ENCODE data around the gene MIPOL1. TPM values are rescaled to one million over a fixed set of nuclear protein-coding genes. Genes with fewer than 3 reads are reported as not detected.

The MIPOL1 gene
- total and polyA plus RNA-seq, 2 experiments from 2014 or later = 16.6 to 24.8 TPM

DNA sequence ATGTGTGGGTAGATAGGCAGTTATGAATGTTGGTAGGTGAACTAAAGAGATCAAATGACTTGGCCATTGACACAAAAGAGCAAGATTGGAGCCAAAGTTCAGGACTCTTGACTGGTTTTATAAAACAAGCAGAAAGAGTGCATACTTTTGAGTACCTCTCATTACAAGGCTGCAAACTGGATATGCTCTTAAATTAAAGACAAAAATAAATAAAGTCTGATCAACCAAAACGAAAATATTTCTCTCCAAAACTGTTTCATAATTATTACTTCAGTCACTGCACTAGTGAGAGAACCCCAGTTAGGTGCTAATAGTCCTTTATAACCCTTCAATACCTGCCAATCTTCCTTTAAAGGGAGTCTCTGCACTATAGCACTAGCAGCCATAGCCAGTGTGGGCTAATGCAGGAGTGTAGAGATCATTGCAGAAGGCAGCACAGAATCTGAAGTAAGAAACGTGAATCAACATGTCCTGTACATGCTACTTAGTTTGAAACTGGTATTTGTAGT is 250.2 kb downstream of the MIPOL1 start:
- Mint-ChIP-seq H3K36me3 (ENCODE audit: low read depth) (no peaks in the 10 kb centered on the region), H3K27me3 (ENCODE audit: insufficient read depth, low read depth, poor library complexity) (no peaks in the 10 kb centered on the region)

More for the DNA sequence above, 250.2 kb downstream of the MIPOL1 start:
- Histone ChIP-seq H3K4me2 (no peak overlapping the region), H3K9me2 (ENCODE audit: insufficient read depth) (no peaks in the 10 kb centered on the region), H3K4me1 (ENCODE audit: insufficient read depth) (no peaks in the 10 kb centered on the region), H3K27me3 (ENCODE audit: insufficient read depth) (no peaks in the 10 kb centered on the region), H3F3A (replicated peaks; ENCODE audit: low read depth) (no peaks in the 10 kb centered on the region), H3K36me3 (ENCODE audit: insufficient read depth) (no peaks in the 10 kb centered on the region), H3K79me2 (replicated peaks; ENCODE audit: insufficient read depth) (no peaks in the 10 kb centered on the region), H3K4me3 (no peak overlapping the region), H4K20me1 (replicated peaks; ENCODE audit: insufficient read depth) (no peaks in the 10 kb centered on the region), H2AFZ (no peak overlapping the region), H3K27ac (ENCODE audit: low read depth) (no peak overlapping the region)
- DNase-seq (ENCODE audit: low spot score) = no peak
- H3K9me3 Mint-ChIP-seq = no peaks in the 10 kb centered on the region; the same call in 2 of the 3 replicates
- H3K27ac Mint-ChIP-seq = no peak overlapping the region
- peaks cover 2% of the 10 kb centered on the region; the same call in 2 of the 3 replicates for H3K4me1 Mint-ChIP-seq
- ATAC-seq = no peak
- H3K4me3 Mint-ChIP-seq = no peak overlapping the region
- TF ChIP-seq ZNF331 (CRISPR knock-in tag; IDR thresholded peaks at IDR 0.05; ENCODE audit: low read depth) (no peak), ZNF114 (CRISPR knock-in tag; IDR thresholded peaks at IDR 0.05) (no peak), STAT1 (IDR thresholded peaks at IDR 0.05; ENCODE audit: unreplicated experiment) (no peak), CREB1 (CRISPR knock-in tag; IDR thresholded peaks at IDR 0.05; ENCODE audit: low read depth) (no peak), POLR2AphosphoS5 (IDR thresholded peaks at IDR 0.05; ENCODE audit: low read depth) (no peak), EZH2phosphoT487 (IDR thresholded peaks at IDR 0.05; ENCODE audit: unreplicated experiment) (no peak), NANOG (IDR thresholded peaks at IDR 0.05; ENCODE audit: borderline replicate concordance) (no peak), JUNB (IDR thresholded peaks at IDR 0.05; ENCODE audit: unreplicated experiment) (no peak), EZH2 (IDR thresholded peaks at IDR 0.05; ENCODE audit: low read depth, unreplicated experiment) (no peak)
- TF ChIP-seq, protein P1, sequence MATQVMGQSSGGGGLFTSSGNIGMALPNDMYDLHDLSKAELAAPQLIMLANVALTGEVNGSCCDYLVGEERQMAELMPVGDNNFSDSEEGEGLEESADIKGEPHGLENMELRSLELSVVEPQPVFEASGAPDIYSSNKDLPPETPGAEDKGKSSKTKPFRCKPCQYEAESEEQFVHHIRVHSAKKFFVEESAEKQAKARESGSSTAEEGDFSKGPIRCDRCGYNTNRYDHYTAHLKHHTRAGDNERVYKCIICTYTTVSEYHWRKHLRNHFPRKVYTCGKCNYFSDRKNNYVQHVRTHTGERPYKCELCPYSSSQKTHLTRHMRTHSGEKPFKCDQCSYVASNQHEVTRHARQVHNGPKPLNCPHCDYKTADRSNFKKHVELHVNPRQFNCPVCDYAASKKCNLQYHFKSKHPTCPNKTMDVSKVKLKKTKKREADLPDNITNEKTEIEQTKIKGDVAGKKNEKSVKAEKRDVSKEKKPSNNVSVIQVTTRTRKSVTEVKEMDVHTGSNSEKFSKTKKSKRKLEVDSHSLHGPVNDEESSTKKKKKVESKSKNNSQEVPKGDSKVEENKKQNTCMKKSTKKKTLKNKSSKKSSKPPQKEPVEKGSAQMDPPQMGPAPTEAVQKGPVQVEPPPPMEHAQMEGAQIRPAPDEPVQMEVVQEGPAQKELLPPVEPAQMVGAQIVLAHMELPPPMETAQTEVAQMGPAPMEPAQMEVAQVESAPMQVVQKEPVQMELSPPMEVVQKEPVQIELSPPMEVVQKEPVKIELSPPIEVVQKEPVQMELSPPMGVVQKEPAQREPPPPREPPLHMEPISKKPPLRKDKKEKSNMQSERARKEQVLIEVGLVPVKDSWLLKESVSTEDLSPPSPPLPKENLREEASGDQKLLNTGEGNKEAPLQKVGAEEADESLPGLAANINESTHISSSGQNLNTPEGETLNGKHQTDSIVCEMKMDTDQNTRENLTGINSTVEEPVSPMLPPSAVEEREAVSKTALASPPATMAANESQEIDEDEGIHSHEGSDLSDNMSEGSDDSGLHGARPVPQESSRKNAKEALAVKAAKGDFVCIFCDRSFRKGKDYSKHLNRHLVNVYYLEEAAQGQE (IDR thresholded peaks at IDR 0.05; ENCODE audit: unreplicated experiment) = no peak
- TF ChIP-seq, protein P2, sequence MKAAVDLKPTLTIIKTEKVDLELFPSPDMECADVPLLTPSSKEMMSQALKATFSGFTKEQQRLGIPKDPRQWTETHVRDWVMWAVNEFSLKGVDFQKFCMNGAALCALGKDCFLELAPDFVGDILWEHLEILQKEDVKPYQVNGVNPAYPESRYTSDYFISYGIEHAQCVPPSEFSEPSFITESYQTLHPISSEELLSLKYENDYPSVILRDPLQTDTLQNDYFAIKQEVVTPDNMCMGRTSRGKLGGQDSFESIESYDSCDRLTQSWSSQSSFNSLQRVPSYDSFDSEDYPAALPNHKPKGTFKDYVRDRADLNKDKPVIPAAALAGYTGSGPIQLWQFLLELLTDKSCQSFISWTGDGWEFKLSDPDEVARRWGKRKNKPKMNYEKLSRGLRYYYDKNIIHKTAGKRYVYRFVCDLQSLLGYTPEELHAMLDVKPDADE (IDR thresholded peaks at IDR 0.05) = no peak
- TF ChIP-seq, protein P3, sequence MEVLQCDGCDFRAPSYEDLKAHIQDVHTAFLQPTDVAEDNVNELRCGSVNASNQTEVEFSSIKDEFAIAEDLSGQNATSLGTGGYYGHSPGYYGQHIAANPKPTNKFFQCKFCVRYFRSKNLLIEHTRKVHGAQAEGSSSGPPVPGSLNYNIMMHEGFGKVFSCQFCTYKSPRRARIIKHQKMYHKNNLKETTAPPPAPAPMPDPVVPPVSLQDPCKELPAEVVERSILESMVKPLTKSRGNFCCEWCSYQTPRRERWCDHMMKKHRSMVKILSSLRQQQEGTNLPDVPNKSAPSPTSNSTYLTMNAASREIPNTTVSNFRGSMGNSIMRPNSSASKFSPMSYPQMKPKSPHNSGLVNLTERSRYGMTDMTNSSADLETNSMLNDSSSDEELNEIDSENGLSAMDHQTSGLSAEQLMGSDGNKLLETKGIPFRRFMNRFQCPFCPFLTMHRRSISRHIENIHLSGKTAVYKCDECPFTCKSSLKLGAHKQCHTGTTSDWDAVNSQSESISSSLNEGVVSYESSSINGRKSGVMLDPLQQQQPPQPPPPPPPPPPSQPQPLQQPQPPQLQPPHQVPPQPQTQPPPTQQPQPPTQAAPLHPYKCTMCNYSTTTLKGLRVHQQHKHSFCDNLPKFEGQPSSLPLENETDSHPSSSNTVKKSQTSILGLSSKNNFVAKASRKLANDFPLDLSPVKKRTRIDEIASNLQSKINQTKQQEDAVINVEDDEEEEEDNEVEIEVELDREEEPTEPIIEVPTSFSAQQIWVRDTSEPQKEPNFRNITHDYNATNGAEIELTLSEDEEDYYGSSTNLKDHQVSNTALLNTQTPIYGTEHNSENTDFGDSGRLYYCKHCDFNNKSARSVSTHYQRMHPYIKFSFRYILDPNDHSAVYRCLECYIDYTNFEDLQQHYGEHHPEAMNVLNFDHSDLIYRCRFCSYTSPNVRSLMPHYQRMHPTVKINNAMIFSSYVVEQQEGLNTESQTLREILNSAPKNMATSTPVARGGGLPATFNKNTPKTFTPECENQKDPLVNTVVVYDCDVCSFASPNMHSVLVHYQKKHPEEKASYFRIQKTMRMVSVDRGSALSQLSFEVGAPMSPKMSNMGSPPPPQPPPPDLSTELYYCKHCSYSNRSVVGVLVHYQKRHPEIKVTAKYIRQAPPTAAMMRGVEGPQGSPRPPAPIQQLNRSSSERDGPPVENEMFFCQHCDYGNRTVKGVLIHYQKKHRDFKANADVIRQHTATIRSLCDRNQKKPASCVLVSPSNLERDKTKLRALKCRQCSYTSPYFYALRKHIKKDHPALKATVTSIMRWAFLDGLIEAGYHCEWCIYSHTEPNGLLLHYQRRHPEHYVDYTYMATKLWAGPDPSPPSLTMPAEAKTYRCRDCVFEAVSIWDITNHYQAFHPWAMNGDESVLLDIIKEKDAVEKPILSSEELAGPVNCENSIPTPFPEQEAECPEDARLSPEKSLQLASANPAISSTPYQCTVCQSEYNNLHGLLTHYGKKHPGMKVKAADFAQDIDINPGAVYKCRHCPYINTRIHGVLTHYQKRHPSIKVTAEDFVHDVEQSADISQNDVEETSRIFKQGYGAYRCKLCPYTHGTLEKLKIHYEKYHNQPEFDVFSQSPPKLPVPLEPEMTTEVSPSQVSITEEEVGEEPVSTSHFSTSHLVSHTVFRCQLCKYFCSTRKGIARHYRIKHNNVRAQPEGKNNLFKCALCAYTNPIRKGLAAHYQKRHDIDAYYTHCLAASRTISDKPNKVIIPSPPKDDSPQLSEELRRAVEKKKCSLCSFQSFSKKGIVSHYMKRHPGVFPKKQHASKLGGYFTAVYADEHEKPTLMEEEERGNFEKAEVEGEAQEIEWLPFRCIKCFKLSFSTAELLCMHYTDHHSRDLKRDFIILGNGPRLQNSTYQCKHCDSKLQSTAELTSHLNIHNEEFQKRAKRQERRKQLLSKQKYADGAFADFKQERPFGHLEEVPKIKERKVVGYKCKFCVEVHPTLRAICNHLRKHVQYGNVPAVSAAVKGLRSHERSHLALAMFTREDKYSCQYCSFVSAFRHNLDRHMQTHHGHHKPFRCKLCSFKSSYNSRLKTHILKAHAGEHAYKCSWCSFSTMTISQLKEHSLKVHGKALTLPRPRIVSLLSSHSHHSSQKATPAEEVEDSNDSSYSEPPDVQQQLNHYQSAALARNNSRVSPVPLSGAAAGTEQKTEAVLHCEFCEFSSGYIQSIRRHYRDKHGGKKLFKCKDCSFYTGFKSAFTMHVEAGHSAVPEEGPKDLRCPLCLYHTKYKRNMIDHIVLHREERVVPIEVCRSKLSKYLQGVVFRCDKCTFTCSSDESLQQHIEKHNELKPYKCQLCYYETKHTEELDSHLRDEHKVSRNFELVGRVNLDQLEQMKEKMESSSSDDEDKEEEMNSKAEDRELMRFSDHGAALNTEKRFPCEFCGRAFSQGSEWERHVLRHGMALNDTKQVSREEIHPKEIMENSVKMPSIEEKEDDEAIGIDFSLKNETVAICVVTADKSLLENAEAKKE (CRISPR knock-in tag; IDR thresholded peaks at IDR 0.05) = no peak
- TF ChIP-seq, protein P4, sequence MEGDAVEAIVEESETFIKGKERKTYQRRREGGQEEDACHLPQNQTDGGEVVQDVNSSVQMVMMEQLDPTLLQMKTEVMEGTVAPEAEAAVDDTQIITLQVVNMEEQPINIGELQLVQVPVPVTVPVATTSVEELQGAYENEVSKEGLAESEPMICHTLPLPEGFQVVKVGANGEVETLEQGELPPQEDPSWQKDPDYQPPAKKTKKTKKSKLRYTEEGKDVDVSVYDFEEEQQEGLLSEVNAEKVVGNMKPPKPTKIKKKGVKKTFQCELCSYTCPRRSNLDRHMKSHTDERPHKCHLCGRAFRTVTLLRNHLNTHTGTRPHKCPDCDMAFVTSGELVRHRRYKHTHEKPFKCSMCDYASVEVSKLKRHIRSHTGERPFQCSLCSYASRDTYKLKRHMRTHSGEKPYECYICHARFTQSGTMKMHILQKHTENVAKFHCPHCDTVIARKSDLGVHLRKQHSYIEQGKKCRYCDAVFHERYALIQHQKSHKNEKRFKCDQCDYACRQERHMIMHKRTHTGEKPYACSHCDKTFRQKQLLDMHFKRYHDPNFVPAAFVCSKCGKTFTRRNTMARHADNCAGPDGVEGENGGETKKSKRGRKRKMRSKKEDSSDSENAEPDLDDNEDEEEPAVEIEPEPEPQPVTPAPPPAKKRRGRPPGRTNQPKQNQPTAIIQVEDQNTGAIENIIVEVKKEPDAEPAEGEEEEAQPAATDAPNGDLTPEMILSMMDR (conservative IDR thresholded peaks at IDR 0.05; ENCODE audit: low read depth in 2 of 2) = no peak

All from GM23338 (cell line).